Adrenal gland (tissue), 5 donors: ENCODE measurements around the gene ENPP6.

Experiments used
- CTCF ChIP-seq, 6 experiments: fragments of 450-650 bp in 4 of 6; fragments of 200-600 bp in 2 of 6; sonication (generic) in 1 of 6; IDR thresholded peaks; 1 replicate in 5 of 6; 2 replicates in 1 of 6; pipeline versions ENCODE4 v1.5.1 to v1.8.0; 2016 to 2021; ENCODE audit warnings: antibody characterized with exemption in 6 of 6, mild to moderate bottlenecking in 2 of 6, moderate library complexity in 1 of 6
- POLR2A ChIP-seq, 2 donors: fragments of 450-650 bp; IDR thresholded peaks; one replicate each; pipeline ENCODE4 v1.6.1; 2017; ENCODE audit warnings: antibody characterized with exemption in 2 of 2, mild to moderate bottlenecking in 2 of 2, moderate library complexity in 1 of 2
- donor health status: DM: no; HTN: no; CAD: no.

- TF ChIP-seq CTCF (IDR thresholded peaks at IDR 0.05) (no peak), POLR2A (IDR thresholded peaks at IDR 0.05) (no peak)
Observed at GRCh38 chr4:184251670-184251980, 34.0 kb upstream of the ENPP6 start.
